ENCODE results near the gene ATG4B.

- TF ChIP-seq ESRRG (CRISPR knock-in tag; IDR thresholded peaks at IDR 0.05) (no peak), PATZ1 (CRISPR knock-in tag; IDR thresholded peaks at IDR 0.05; ENCODE audit: borderline replicate concordance) (no peak), TCF4 (CRISPR knock-in tag; IDR thresholded peaks at IDR 0.05; ENCODE audit: borderline replicate concordance) (no peak), ARNTL (CRISPR knock-in tag; IDR thresholded peaks at IDR 0.05; ENCODE audit: borderline replicate concordance, low read depth) (no peak), GLIS3 (CRISPR knock-in tag; IDR thresholded peaks at IDR 0.05) (no peak), ZNF70 (CRISPR knock-in tag; IDR thresholded peaks at IDR 0.05) (no peak), OSR1 (CRISPR knock-in tag; IDR thresholded peaks at IDR 0.05) (no peak), SNAI2 (CRISPR knock-in tag; IDR thresholded peaks at IDR 0.05) (no peak), ZC3H10 (CRISPR knock-in tag; IDR thresholded peaks at IDR 0.05) (no peak), BACH2 (CRISPR knock-in tag; IDR thresholded peaks at IDR 0.05; ENCODE audit: borderline replicate concordance) (no peak), ZFP3 (CRISPR knock-in tag; IDR thresholded peaks at IDR 0.05) (no peak)
Observed at GRCh38 chr2:241657786-241658254, 20.3 kb downstream of the ATG4B start.

Data from SK-N-SH treated with all-trans-retinoic acid at 6 μM for 48 hours (cell line).